HCT116 (cell line): ENCODE results near the gene TRIB2. TPM values are rescaled to one million over a fixed set of nuclear protein-coding genes. Genes with fewer than 3 reads are reported as not detected.
A peak's percentile ranks its signal among the peaks of the same experiment; 100 is the strongest.

Experiments
- ATAC-seq: fragments of 200-7000 bp; cut with Tn5 transposase; 2 replicates; pipeline ENCODE4 v1.9.1; 2020; ENCODE audit warnings: mild to moderate bottlenecking, moderate library complexity
- BruUV-seq: library from RNA; stranded (reverse); fragments of 400-500 nt; replicated peaks from 2 replicates; lab custom pipeline; 2021; lab: Mats Ljungman, UMichigan
- CTCF ChIA-PET: fragments of 300-600 bp; sonication (Branson Sonifier 250); formaldehyde crosslinking; loops from one replicate; lab custom pipeline; 2021; ENCODE audit warnings: antibody characterized with exemption; lab: Charles Lee
- POLR2A ChIA-PET: fragments of 300-600, 350-600 bp; sonication (Branson Sonifier 250); formaldehyde crosslinking; loops from one replicate; lab custom pipeline; 2021; ENCODE audit warnings: antibody characterized with exemption; lab: Charles Lee
- RAD21 ChIA-PET, 2 experiments: fragments of 300-600 bp; sonication (Branson Sonifier 250); formaldehyde crosslinking; loops; one replicate each; lab custom pipeline; 2023; ENCODE audit warnings: low total read pairs in 2 of 2; ENCODE audit not compliant: uncharacterized antibody in 2 of 2, unreplicated experiment in 2 of 2, low non-redundant PET in 1 of 2; lab: Charles Lee
- DNase-seq: peaks from one replicate; pipeline ENCODE4 v3.0.0-alpha.2; 2010; ENCODE audit warnings: low read depth, low spot score
- H2AFZ ChIP-seq: fragments of 200-600 bp; shearing (Covaris generic), sonication (generic); 2 replicates; pipeline ENCODE4 v1.6.1; 2017; ENCODE audit warnings: low read depth, mixed run types, mixed read lengths, antibody characterized with exemption, low read length; ENCODE audit not compliant: poor library complexity, severe bottlenecking
- H3K27ac ChIP-seq: 2 replicates; pipeline ENCODE4 v1.5.1; 2012; ENCODE audit warnings: low read depth, low read length
- H3K27me3 ChIP-seq: fragments of 200-600 bp; sonication (generic); 2 replicates; pipeline ENCODE4 v1.6.1; 2016; ENCODE audit warnings: mixed run types, low read length, mixed read lengths; ENCODE audit not compliant: insufficient read depth
- H3K36me3 ChIP-seq, 2 experiments: fragments of 200-500 bp in 1 of 2; fragments of 200-600 bp in 1 of 2; sonication (Bioruptor generic) in 1 of 2; sonication (generic) in 1 of 2; 2 replicates each; pipeline versions ENCODE4 v1.5.1 to v1.6.1; 2014 to 2016; ENCODE audit warnings: low read length in 2 of 2, inconsistent platforms in 1 of 2, mixed read lengths in 1 of 2, mixed run types in 1 of 2; ENCODE audit not compliant: insufficient read depth in 2 of 2, control insufficient read depth in 1 of 2
- H3K4me1 ChIP-seq, 2 experiments: fragments of 200-600 bp in 1 of 2; sonication (generic) in 1 of 2; 2 replicates each; pipeline versions ENCODE4 v1.5.1 to v1.6.1; 2012 to 2017; ENCODE audit warnings: low read length in 2 of 2, inconsistent platforms in 1 of 2, mild to moderate bottlenecking in 1 of 2, mixed read lengths in 1 of 2, mixed run types in 1 of 2, moderate library complexity in 1 of 2; ENCODE audit not compliant: insufficient read depth in 2 of 2, control insufficient read depth in 1 of 2
- H3K4me2 ChIP-seq: fragments of 200-600 bp; sonication (generic); 2 replicates; pipeline ENCODE4 v1.6.1; 2017; ENCODE audit warnings: mixed run types, low read length, mixed read lengths
- H3K4me3 ChIP-seq, 2 experiments: fragments of 200-600 bp in 1 of 2; sonication (generic) in 1 of 2; replicated peaks in 1 of 2; 2 replicates each; pipeline ENCODE4 v1.5.1; 2011 to 2016; ENCODE audit warnings: low read length in 2 of 2, control low read depth in 1 of 2, low read depth in 1 of 2, mild to moderate bottlenecking in 1 of 2, mixed read lengths in 1 of 2, mixed run types in 1 of 2
- H3K79me2 ChIP-seq: fragments of 200-600 bp; sonication (generic); 2 replicates; pipeline ENCODE4 v1.6.1; 2017; ENCODE audit warnings: mild to moderate bottlenecking, mixed run types, low read length, moderate library complexity, mixed read lengths; ENCODE audit not compliant: insufficient read depth
- H3K9ac ChIP-seq: fragments of 200-600 bp; sonication (generic); 2 replicates; pipeline ENCODE4 v1.6.1; 2016; ENCODE audit warnings: low read length, mixed read lengths
- H3K9me2 ChIP-seq: fragments of 200-600 bp; sonication (generic), shearing (Covaris generic); 2 replicates; pipeline ENCODE4 v1.6.1; 2017; ENCODE audit warnings: mixed run types, mild to moderate bottlenecking, moderate library complexity; ENCODE audit not compliant: insufficient read depth
- H3K9me3 ChIP-seq, 2 experiments: fragments of 200-500 bp in 1 of 2; fragments of 200-600 bp in 1 of 2; sonication (Bioruptor generic) in 1 of 2; sonication (generic) in 1 of 2; 2 replicates each; pipeline ENCODE4 v1.6.1; 2014 to 2017; ENCODE audit warnings: low read length in 2 of 2, mixed read lengths in 2 of 2, inconsistent platforms in 1 of 2, low read depth in 1 of 2, mild to moderate bottlenecking in 1 of 2, mixed run types in 1 of 2, moderate library complexity in 1 of 2; ENCODE audit not compliant: control insufficient read depth in 1 of 2, insufficient read depth in 1 of 2
- H4K20me1 ChIP-seq: fragments of 200-600 bp; sonication (generic), shearing (Covaris generic); 2 replicates; pipeline ENCODE4 v1.6.1; 2017; ENCODE audit warnings: mixed run types, mild to moderate bottlenecking, moderate library complexity; ENCODE audit not compliant: insufficient read depth
- CEBPB ChIP-seq: IDR thresholded peaks from 2 replicates; pipeline ENCODE4 v1.6.1; 2012; ENCODE audit warnings: low read depth
- FOSL1 ChIP-seq: IDR thresholded peaks from 2 replicates; pipeline ENCODE4 v1.6.1; 2012; ENCODE audit warnings: low read depth
- JUND ChIP-seq: IDR thresholded peaks from 2 replicates; pipeline ENCODE4 v1.6.1; 2012
- POLR2A ChIP-seq: IDR thresholded peaks from 2 replicates; pipeline ENCODE4 v1.7.0; 2011; ENCODE audit warnings: borderline replicate concordance; ENCODE audit not compliant: insufficient read depth, insufficient read length; ENCODE audit errors: extremely low read depth
- POLR2AphosphoS5 ChIP-seq: IDR thresholded peaks from 2 replicates; pipeline ENCODE4 v1.6.1; 2011; ENCODE audit warnings: mild to moderate bottlenecking, low read depth, low read length, moderate library complexity
- RAD21 ChIP-seq: IDR thresholded peaks from 2 replicates; pipeline ENCODE4 v1.6.1; 2012; ENCODE audit warnings: low read depth, mild to moderate bottlenecking
- SP1 ChIP-seq: IDR thresholded peaks from 2 replicates; pipeline ENCODE4 v1.6.1; 2012; ENCODE audit warnings: low read depth
- intact Hi-C: fragments of 100-400 bp; cut with micrococcal nuclease; formaldehyde crosslinking; loops from 2 replicates; pipeline ENCODE4 v1.10.0; 2022
- total RNA-seq: library from RNA; stranded (reverse); gene quantifications from one replicate; pipeline ENCODE4 v1.2.1, GENCODE V29; 2021; ENCODE audit not compliant: unreplicated experiment

Gene TRIB2
- total RNA-seq, 1 experiment from 2014 or later = 12.4 TPM

GRCh38 chr2:12675352-12675795 is 41.4 kb upstream of the TRIB2 start:
- ATAC-seq = no peak

GRCh38 chr2:12675801-12676200 is 40.9 kb upstream of the TRIB2 start:
- H3K4me1 ChIP-seq = peaks cover 0 to 8% of the 10 kb centered on the region in 2 experiments; a peak in 1 of 4 replicates
- no peaks in the 10 kb centered on the region for H3K36me3 ChIP-seq
- POLR2A ChIA-PET = no interaction called here
- H3K27ac ChIP-seq = no peak overlapping the region
- no peak overlapping the region for H3K9ac ChIP-seq
- no peak overlapping the region for H2AFZ ChIP-seq
- CTCF ChIA-PET = no interaction called here
- ATAC-seq (no peak), DNase-seq (no peak)
- intact Hi-C loops = no loop called here
- BruUV-seq = no TSS peak
- TF ChIP-seq FOSL1 (no peak), JUND (no peak), CEBPB (no peak), POLR2AphosphoS5 (no peak)
- H4K20me1 ChIP-seq = no peaks in the 10 kb centered on the region
- no peaks in the 10 kb centered on the region for H3K27me3 ChIP-seq
- no peaks in the 10 kb centered on the region for H3K9me2 ChIP-seq
- H3K4me2 ChIP-seq = no peak overlapping the region
- no peaks in the 10 kb centered on the region for H3K9me3 ChIP-seq
- H3K4me3 ChIP-seq = no peak overlapping the region
- RAD21 ChIA-PET = no interaction called here
- H3K79me2 ChIP-seq = no peaks in the 10 kb centered on the region

More at GRCh38 chr2:12675352-12675795, 41.4 kb upstream of the TRIB2 start:
- no peak for TF ChIP-seq FOSL1
- no peak for TF ChIP-seq POLR2A
- 0 out of 2 replicates have a peak, but pooled peaks have one; percentile 17 for TF ChIP-seq RAD21
- no peak for TF ChIP-seq SP1
- Histone ChIP-seq H3K36me3 (no peaks in the 10 kb centered on the region), H3K27me3 (no peaks in the 10 kb centered on the region), H3K4me2 (no peak overlapping the region), H3K27ac (no peak overlapping the region), H3K79me2 (no peaks in the 10 kb centered on the region), H3K9ac (no peak overlapping the region), H2AFZ (no peak overlapping the region), H4K20me1 (no peaks in the 10 kb centered on the region), H3K4me3 (no peak overlapping the region), H3K9me2 (no peaks in the 10 kb centered on the region), H3K9me3 (no peaks in the 10 kb centered on the region), H3K4me1 (peaks cover 0 to 8% of the 10 kb centered on the region in 2 experiments; a peak in 1 of 4 replicates)
- BruUV-seq = no TSS peak
- intact Hi-C loops = no loop called here
- ChIA-PET RAD21 (no interaction called here), POLR2A (no interaction called here), CTCF (no interaction called here)
- no peak for DNase-seq
